Ectodermal cell (in vitro differentiated cells): Measurements from ENCODE around the gene SLC29A1.
A peak's percentile ranks its signal among the peaks of the same experiment; 100 is the strongest.

Experiments used
- H3K27ac ChIP-seq: 2 replicates; pipeline ENCODE4 v1.7.0; 2013; ENCODE audit warnings: mild to moderate bottlenecking, low read depth, low read length; ENCODE audit not compliant: insufficient read depth, poor library complexity, severe bottlenecking
- H3K27me3 ChIP-seq: 2 replicates; pipeline ENCODE4 v1.7.0; 2013; ENCODE audit warnings: mild to moderate bottlenecking, low read length; ENCODE audit not compliant: insufficient read depth, control insufficient read depth, poor library complexity, severe bottlenecking
- H3K36me3 ChIP-seq: one replicate; pipeline ENCODE4 v1.7.0; 2013; ENCODE audit warnings: low read length; ENCODE audit not compliant: control insufficient read depth, insufficient read depth
- H3K4me1 ChIP-seq: one replicate; pipeline ENCODE4 v1.7.0; 2013; ENCODE audit warnings: low read length; ENCODE audit not compliant: control insufficient read depth, insufficient read depth
- H3K4me3 ChIP-seq: 2 replicates; pipeline ENCODE4 v1.7.0; 2013; ENCODE audit warnings: low read depth, low read length, control low read depth; ENCODE audit not compliant: insufficient read depth
- H3K9me3 ChIP-seq: 2 replicates; pipeline ENCODE4 v1.7.0; 2013; ENCODE audit warnings: mild to moderate bottlenecking, low read length, moderate library complexity; ENCODE audit not compliant: control insufficient read depth
- WGBS, 2 experiments: methylation state at CpG; one replicate each; pipeline ENCODE4 v1.1.7; 2013; ENCODE audit warnings: missing lambda C conversion rate in 2 of 2; 5-methylcytosine and 5-hydroxymethylcytosine counted together

Gene SLC29A1

DNA sequence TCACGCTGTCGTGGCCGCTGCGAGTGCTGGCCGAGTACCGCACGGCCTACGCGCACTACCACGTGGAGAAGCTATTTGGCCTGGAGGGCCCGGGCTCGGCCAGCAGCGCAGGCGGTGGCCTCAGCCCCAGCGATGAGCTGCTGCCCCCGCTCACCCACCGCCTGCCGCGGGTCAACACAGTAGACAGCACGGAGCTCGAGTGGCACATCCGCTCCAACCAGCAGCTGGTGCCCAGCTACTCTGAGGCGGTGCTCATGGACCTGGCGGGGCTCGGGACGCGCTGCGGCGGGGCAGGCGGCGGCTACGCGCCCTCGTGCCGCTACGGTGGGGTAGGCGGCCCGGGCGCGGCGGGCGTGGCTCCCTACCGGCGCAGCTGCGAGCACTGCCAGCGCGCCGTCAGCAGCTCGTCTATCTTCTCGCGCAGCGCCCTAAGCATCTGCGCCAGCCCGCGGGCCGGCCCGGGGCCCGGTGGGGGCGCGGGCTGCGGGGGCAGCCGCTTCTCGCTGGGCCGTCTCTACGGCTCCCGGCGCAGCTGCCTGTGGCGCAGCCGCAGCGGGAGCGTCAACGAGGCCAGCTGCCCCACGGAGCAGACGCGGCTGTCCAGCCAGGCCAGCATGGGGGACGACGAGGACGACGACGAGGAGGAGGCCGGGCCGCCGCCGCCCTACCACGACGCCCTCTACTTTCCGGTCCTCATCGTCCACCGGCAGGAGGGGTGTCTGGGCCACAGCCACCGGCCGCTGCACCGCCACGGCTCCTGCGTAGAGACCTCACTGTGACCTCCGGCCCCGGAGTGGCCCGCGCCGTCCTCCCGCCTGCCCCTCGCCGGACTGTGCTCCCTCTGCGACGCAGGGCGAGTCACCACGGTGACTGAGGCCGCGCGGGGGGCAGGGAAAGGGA, 52.6 kb downstream of the SLC29A1 start:
- Histone ChIP-seq H3K36me3 (no peaks in the 10 kb centered on the region), H3K4me3 (peak overlapping the region; percentile 17), H3K27ac (no peak overlapping the region), H3K27me3 (peaks cover 52% of the 10 kb centered on the region), H3K4me1 (peaks cover 8% of the 10 kb centered on the region), H3K9me3 (no peaks in the 10 kb centered on the region)
- WGBS, 2 experiments: 19 to 20% methylated on average over 109 of the region's 109 CpGs

DNA sequence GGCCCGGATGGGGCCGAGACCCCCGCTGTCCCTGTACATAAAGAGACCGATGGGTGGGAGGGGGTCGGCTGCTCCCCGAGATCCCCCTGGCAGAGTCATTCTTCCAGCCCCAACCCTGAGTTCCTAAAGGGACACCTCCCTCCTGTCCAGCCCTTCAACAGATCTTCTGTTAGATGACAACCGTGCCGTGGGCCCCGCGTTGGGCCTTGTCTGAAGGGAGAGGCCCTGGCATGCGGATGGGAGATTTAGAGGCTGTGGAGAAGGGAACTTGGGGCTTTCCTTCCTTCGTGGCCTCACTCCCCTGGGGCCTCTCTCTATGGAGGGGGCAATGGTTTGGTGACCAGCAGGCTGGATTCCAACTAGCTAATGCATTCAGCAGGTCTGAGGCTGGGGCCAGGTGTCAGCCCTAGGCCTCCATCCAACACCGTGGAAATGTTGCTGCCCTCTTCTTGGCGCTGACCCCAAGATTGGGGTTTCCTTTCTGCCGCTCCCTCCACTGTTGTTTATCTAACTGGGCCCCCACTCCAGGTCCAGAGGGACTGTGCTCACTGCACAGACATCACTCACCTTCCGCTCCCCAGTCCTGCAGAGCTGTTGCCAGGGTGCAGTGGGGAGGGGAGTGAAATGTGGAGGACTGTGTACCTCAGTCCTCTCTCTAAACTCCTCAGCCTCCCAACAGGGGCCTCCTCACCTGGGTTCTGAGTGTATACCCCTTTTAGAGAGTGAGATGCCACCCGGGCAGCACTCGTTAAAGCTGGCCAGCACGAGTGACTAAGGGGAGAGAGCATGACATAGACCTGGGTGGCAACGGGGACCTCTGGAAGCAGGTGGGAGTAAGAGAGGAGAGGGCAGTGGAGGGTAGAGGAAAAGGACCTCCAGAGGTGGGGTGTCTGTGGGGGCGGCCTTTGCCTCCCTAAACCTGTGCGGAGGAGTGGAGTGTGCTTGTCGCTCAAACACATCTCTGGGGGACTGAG, 53.6 kb downstream of the SLC29A1 start:
- H3K27me3 ChIP-seq: peaks cover 55% of the 10 kb centered on the region
- H3K27ac ChIP-seq: no peak overlapping the region
- WGBS, 2 experiments: 84% methylated on average over 22 to 23 of the region's 23 CpGs
- no peak overlapping the region for H3K4me3 ChIP-seq
- H3K36me3 ChIP-seq: no peaks in the 10 kb centered on the region
- H3K4me1 ChIP-seq: peaks cover 3% of the 10 kb centered on the region
- H3K9me3 ChIP-seq: no peaks in the 10 kb centered on the region

DNA sequence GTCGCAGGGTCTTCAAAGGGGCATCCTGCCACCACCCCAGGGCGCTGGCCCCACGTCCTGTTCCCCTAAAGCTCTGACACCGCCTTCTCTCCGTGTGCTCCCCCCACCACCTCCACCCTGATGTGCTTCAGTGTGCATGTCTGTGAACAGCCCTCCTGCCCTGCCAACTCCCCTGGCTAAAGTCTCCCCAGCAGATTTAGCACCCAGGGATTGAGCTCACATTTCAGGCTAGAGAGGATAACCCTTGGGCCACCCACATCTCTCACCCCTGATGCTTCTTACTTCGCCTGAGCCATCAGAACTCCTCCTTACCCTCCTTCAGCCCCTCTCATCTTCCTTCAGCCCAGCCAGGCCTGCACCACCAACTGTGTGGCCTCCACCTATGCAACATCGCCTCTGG, 54.4 kb downstream of the SLC29A1 start:
- H3K4me1 ChIP-seq: peaks cover 3% of the 10 kb centered on the region
- 82 to 83% methylated on average over 7 of the region's 7 CpGs for WGBS, 2 experiments
- H3K36me3 ChIP-seq: no peaks in the 10 kb centered on the region
- no peaks in the 10 kb centered on the region for H3K9me3 ChIP-seq
- H3K27me3 ChIP-seq: peaks cover 61% of the 10 kb centered on the region
- no peak overlapping the region for H3K4me3 ChIP-seq
- no peak overlapping the region for H3K27ac ChIP-seq

DNA sequence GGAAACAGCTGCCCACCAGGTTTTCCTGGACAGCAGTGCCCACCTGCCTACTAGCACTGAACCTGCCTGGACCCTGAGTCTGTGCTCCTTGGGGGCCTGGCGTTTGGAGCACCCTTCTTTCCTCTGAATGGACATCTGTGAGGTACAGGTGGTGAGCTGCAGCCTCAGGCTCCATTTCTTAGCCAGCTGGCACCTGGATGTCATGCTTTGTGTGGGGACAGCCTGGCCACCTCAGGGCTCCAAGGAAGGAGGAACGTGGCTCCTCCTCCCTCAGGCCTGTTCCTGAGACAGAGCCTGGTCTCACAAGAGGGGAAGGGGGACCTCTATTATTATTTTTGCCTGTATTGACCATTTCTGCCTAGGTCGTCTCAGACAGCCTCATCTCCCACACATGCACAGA, 54.9 kb downstream of the SLC29A1 start:
- Histone ChIP-seq H3K4me3 (no peak overlapping the region), H3K27me3 (peaks cover 62% of the 10 kb centered on the region), H3K27ac (no peak overlapping the region), H3K36me3 (no peaks in the 10 kb centered on the region), H3K9me3 (no peaks in the 10 kb centered on the region), H3K4me1 (peaks cover 3% of the 10 kb centered on the region)
- 65 to 72% methylated on average over 3 of the region's 3 CpGs for WGBS, 2 experiments

DNA sequence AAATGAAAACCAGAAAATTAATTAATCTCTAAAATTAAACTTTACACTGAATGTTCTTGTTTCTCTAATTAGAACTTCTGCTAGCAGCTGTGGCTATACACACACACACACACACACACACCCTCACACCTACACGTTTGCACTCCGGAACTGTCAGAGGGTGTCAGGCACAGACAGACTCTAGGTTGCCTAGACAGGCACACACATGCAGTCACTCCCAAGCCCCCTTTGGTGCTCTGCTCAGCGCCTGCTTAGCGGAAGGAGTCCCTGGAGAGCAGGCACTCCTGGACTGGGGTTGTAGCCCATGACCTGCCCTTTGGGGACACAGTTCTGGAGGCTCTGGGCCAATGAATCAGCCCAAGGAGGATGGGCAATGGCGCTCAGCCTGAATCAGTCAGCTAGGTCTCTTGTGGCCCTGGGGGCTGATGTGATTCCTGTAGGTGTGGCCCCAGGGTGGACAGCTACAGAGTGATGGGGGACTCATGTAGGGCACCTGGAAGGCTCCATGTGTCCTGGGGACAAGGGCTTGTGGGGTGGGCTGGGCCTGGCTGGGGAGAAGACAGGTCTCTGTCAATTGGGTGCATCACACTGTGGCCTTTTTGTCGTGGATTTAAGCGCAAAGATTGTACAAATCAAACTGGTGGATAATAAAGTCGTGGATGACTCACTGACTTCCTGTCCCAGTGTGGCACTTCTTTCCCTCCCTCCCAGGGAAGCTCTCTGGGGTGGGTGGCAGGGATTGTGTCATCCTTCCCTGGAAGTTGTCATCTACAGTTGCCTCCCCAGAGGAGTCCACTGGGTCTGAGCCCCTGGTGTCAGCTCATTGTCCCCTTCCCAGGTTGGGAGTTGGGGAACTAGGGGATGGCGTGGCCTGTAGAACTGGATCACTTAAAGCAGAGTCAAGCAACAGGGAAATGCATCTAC, 55.6 kb downstream of the SLC29A1 start:
- Histone ChIP-seq H3K27me3 (peaks cover 69% of the 10 kb centered on the region), H3K9me3 (no peaks in the 10 kb centered on the region), H3K4me1 (peaks cover 3% of the 10 kb centered on the region), H3K4me3 (no peak overlapping the region), H3K27ac (no peak overlapping the region), H3K36me3 (no peaks in the 10 kb centered on the region)
- WGBS, 2 experiments: 75% methylated on average over 9 of the region's 9 CpGs
